Stimulated activated CD8-positive, alpha-beta memory T cell treated with anti-CD3 and anti-CD28 coated beads, Interleukin-4, amount 100 ng/mL, for 24 hours (primary cell): ENCODE results near the gene ARMC12.

Experiments
- DNase-seq: peaks from one replicate; pipeline ENCODE4 v3.0.0-alpha.2; 2020; ENCODE audit warnings: low read depth

The ARMC12 gene

GRCh38 chr6:35735452-35735851 is 1.4 kb upstream of the ARMC12 start:
- no peak for DNase-seq

GRCh38 chr6:35736253-35736894 is 458 bp upstream of the ARMC12 start:
- DNase-seq: peak; percentile 76

GRCh38 chr6:35737413-35738211 is 780 bp downstream of the ARMC12 start:
- no peak for DNase-seq

- DNase-seq: no peak
Measured at GRCh38 chr6:35739645-35740524, 3.1 kb downstream of the ARMC12 start.

- no peak for DNase-seq
Measured at GRCh38 chr6:35742842-35743241, 6.0 kb downstream of the ARMC12 start.

- no peak for DNase-seq
Measured at GRCh38 chr6:35745509-35745908, 8.7 kb downstream of the ARMC12 start.

- DNase-seq: no peak
Measured at GRCh38 chr6:35746516-35746915, 9.7 kb downstream of the ARMC12 start.

- no peak for DNase-seq
Measured at GRCh38 chr6:35747877-35748276, 11.0 kb downstream of the ARMC12 start.

- no peak for DNase-seq
Measured at GRCh38 chr6:35750557-35750956, 13.7 kb downstream of the ARMC12 start.

- no peak for DNase-seq
Measured at GRCh38 chr6:35751594-35751993, 14.8 kb downstream of the ARMC12 start.

GRCh38 chr6:35752330-35752729 is 15.5 kb downstream of the ARMC12 start:
- no peak for DNase-seq

GRCh38 chr6:35754452-35755277 is 17.8 kb downstream of the ARMC12 start:
- no peak for DNase-seq

- DNase-seq: no peak
Measured at GRCh38 chr6:35755278-35755924, 18.6 kb downstream of the ARMC12 start.

GRCh38 chr6:35757456-35758123 is 20.8 kb downstream of the ARMC12 start:
- DNase-seq: no peak

- DNase-seq: no peak
Measured at GRCh38 chr6:35759426-35759825, 22.6 kb downstream of the ARMC12 start.

GRCh38 chr6:35765739-35766138 is 28.9 kb downstream of the ARMC12 start:
- no peak for DNase-seq

- no peak for DNase-seq
Measured at GRCh38 chr6:35769211-35769610, 32.4 kb downstream of the ARMC12 start.

GRCh38 chr6:35771343-35771627 is 34.5 kb downstream of the ARMC12 start:
- DNase-seq: no peak

GRCh38 chr6:35774116-35774794 is 37.4 kb downstream of the ARMC12 start:
- no peak for DNase-seq

- no peak for DNase-seq
Measured at GRCh38 chr6:35775031-35775430, 38.2 kb downstream of the ARMC12 start.
